ENCODE measurements around the gene OLFML2A. TPM values are rescaled to one million over a fixed set of nuclear protein-coding genes. Genes with fewer than 3 reads are reported as not detected.

The OLFML2A gene
- total RNA-seq, 6 experiments from 2014 or later, result 0.12 to 0.74 (median 0.40) TPM

DNA sequence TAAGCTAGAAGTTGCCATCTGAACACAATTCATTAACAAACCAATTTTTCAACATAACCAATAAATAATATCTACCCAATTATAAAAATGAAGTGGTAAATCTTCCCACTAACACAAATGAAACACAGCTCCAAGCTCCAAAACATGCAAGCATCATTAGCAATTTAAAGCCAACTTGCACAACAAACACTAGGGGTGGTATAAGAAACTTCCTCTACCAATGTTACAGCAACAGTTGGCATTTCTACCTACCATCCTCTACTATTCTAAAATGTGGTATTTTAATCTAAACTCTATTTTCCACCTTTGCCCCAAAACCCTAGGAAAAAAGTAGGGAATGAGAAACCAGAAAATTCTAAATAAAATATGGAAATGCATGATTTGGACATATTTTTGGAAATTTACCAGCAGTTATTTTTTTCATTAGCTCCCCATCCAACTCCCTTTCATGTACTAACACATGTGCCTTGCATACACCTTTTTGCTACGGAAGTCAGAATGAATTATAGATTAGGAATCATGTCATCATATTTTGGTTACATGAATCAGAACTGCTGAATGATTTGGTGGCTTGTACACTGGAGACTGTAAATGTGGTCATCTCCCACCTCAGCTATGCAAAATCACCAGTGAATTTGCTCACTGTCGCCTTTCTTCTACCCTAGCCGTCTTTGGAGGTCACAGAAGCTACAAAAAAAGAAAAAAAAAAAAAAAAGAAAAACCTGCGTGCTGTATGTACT is 9.9 kb upstream of the OLFML2A start:
- no peak overlapping the region for H3K4me3 ChIP-seq
- no peaks in the 10 kb centered on the region for H3K9me3 ChIP-seq
- H3K27ac ChIP-seq, result no peak overlapping the region
- 59% methylated on average over 4 of the region's 4 CpGs for WGBS (ENCODE audit: insufficient coverage, low coverage, low lambda C conversion rate, missing lambda C conversion rate)
- DNase-seq, result no peak
- peaks cover 0 to 26% (median 5%) of the 10 kb centered on the region in 4 donors for H3K4me1 ChIP-seq
- H3K27me3 ChIP-seq, result no peaks in the 10 kb centered on the region
- TF ChIP-seq, protein P1, sequence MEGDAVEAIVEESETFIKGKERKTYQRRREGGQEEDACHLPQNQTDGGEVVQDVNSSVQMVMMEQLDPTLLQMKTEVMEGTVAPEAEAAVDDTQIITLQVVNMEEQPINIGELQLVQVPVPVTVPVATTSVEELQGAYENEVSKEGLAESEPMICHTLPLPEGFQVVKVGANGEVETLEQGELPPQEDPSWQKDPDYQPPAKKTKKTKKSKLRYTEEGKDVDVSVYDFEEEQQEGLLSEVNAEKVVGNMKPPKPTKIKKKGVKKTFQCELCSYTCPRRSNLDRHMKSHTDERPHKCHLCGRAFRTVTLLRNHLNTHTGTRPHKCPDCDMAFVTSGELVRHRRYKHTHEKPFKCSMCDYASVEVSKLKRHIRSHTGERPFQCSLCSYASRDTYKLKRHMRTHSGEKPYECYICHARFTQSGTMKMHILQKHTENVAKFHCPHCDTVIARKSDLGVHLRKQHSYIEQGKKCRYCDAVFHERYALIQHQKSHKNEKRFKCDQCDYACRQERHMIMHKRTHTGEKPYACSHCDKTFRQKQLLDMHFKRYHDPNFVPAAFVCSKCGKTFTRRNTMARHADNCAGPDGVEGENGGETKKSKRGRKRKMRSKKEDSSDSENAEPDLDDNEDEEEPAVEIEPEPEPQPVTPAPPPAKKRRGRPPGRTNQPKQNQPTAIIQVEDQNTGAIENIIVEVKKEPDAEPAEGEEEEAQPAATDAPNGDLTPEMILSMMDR (IDR thresholded peaks at IDR 0.05), result peak in 1 of 4 donors; percentile 5
- TF ChIP-seq POLR2A (IDR thresholded peaks at IDR 0.05), result no peak
- ATAC-seq, result no peak
- intact Hi-C loops (cut with DNase I), result loop anchor here in 1 of 2 donors (10.0 kb wide), 1 partner anchor 52 kb away; no protein-coding TSS in a partner anchor
- no peaks in the 10 kb centered on the region for H3K36me3 ChIP-seq

DNA sequence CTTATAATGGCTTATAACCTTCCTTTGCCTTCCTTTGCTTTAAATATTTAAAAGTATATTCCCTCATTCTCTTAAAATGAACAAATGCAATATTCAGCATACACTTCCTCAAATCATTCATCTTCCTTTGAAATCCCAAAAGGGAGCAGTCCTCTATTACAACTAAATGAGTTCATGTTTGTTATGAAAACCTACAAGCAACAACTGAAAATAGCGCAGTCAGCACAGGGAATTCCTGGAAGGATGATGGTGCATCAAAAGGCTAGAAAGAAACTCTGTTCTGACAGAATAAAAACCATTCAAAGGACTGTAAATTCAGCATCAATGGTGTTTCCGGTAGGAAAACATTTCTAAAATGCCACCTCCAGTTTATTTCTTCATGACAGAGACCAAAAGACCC is 9.1 kb upstream of the OLFML2A start:
- Histone ChIP-seq H3K4me3 (no peak overlapping the region), H3K4me1 (peaks cover 0 to 26% (median 5%) of the 10 kb centered on the region in 4 donors), H3K27ac (peak overlapping the region in 1 of 3 donors; percentile 83), H3K36me3 (no peaks in the 10 kb centered on the region), H3K27me3 (no peaks in the 10 kb centered on the region), H3K9me3 (no peaks in the 10 kb centered on the region)
- intact Hi-C loops (cut with DNase I), result loop anchor here in 1 of 2 donors (10.0 kb wide), 1 partner anchor 53 kb away; no protein-coding TSS in a partner anchor
- DNase-seq (no peak), ATAC-seq (no peak)
- no peak for TF ChIP-seq POLR2A (IDR thresholded peaks at IDR 0.05)
- TF ChIP-seq, protein P1 (IDR thresholded peaks at IDR 0.05), result no peak
- 22% methylated on average over 2 of the region's 2 CpGs for WGBS (ENCODE audit: insufficient coverage, low coverage, low lambda C conversion rate, missing lambda C conversion rate)

DNA sequence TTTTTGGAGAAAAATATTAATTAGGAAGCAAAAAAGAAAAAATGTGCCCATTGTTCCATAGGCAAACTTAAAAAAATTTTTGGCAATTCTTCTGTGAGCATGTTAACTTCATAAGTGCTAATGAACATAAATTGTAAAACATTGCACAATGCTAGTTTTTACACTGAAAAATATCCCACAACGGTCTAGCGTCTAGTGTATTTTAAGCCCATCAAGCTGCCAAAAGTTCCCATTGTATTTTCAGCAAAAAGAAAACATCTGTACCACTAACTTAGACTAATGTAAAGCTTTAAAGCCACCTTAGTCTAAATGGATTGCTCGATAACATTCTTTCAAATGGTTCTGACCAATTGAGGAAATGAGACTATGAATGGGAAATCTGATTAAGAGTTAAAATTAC is 8.6 kb upstream of the OLFML2A start:
- WGBS (ENCODE audit: insufficient coverage, low coverage, low lambda C conversion rate, missing lambda C conversion rate), result 25% methylated on average over 3 of the region's 3 CpGs
- Histone ChIP-seq H3K4me1 (peaks cover 0 to 26% (median 5%) of the 10 kb centered on the region in 4 donors), H3K4me3 (peak overlapping the region in 2 of 3 donors; percentile 87 to 95), H3K9me3 (no peaks in the 10 kb centered on the region), H3K27ac (peak overlapping the region in 1 of 3 donors; percentile 83), H3K27me3 (no peaks in the 10 kb centered on the region), H3K36me3 (no peaks in the 10 kb centered on the region)
- intact Hi-C loops (cut with DNase I), result loop anchor here in 1 of 2 donors (10.0 kb wide), 1 partner anchor 54 kb away; no protein-coding TSS in a partner anchor
- no peak for TF ChIP-seq POLR2A (IDR thresholded peaks at IDR 0.05)
- TF ChIP-seq, protein P1 (IDR thresholded peaks at IDR 0.05), result no peak
- no peak for ATAC-seq
- DNase-seq, result no peak

DNA sequence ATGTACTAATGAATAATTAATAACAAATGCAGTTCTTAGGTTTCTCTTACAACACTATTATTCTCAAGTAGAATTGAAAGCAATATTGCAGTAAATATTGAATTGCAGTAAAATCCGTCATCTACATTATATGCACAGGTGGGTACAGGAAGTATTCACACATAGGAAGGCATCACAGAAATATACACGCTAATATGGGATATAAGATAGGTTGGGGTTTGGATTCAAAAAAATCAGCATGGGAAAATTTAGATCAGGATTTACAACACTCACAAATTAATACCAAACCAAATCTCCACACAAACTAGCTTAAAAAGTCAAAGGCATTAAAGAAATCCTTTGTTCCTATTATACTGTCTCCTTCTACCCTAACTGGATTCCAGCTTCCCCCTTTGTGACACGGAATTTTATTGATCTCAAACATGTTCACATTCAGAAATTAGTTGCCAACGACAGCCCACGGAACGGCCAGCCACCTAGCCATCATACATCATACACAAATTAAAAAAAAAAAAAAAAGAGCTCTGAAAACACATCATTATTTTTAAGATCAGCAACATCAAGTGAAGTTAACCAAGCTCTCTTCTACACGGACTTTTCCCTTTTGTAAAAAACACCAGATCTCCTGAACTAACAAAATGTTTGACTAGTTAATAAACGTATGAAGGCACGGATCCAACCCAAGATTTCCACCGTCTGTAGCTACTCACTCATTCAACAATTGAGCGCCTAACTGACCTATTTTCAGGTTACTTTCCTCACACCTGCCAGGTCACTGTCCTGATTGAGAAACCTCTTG is 8.0 kb upstream of the OLFML2A start:
- ATAC-seq, result peak; percentile 16 to 46 (median 28)
- intact Hi-C loops (cut with DNase I), result loop anchor here in 1 of 2 donors (10.0 kb wide), 1 partner anchor 54 kb away; no protein-coding TSS in a partner anchor
- 10% methylated on average over 11 of the region's 11 CpGs for WGBS (ENCODE audit: insufficient coverage, low coverage, low lambda C conversion rate, missing lambda C conversion rate)
- Histone ChIP-seq H3K27ac (peak overlapping the region; percentile 33 to 83 (median 40)), H3K9me3 (no peaks in the 10 kb centered on the region), H3K4me1 (peaks cover 0 to 26% (median 5%) of the 10 kb centered on the region in 4 donors), H3K27me3 (no peaks in the 10 kb centered on the region), H3K4me3 (peak overlapping the region in 2 of 3 donors; percentile 87 to 95), H3K36me3 (no peaks in the 10 kb centered on the region)
- peak in 1 of 3 donors; percentile 81 for DNase-seq
- no peak for TF ChIP-seq POLR2A (IDR thresholded peaks at IDR 0.05)
- TF ChIP-seq, protein P1 (IDR thresholded peaks at IDR 0.05), result no peak
